NB4 (cell line): Measurements from ENCODE around the gene GALNT10.

Experiments
- CTCF ChIP-seq: IDR thresholded peaks from one replicate; pipeline ENCODE4 v1.5.1; 2012; ENCODE audit warnings: low read depth, low read length
- MAX ChIP-seq: IDR thresholded peaks from 2 replicates; pipeline ENCODE4 v1.6.1; 2011; ENCODE audit warnings: low read depth, low read length
- MYC ChIP-seq: IDR thresholded peaks from 2 replicates; pipeline ENCODE4 v1.6.1; 2011; ENCODE audit warnings: low read depth, low read length
- POLR2A ChIP-seq: IDR thresholded peaks from 2 replicates; pipeline ENCODE4 v1.6.1; 2011; ENCODE audit warnings: mild to moderate bottlenecking; ENCODE audit not compliant: insufficient read length; ENCODE audit errors: extremely low read depth

- no peak for TF ChIP-seq CTCF
- no peak for TF ChIP-seq MYC
- TF ChIP-seq POLR2A, result no peak
- no peak for TF ChIP-seq MAX
Measured at GRCh38 chr5:154178661-154179060, 11.9 kb upstream of the GALNT10 start.
